Gastroesophageal sphincter (tissue), 3 donors: ENCODE results near the gene INSYN2A.

Experiments
- POLR2A ChIP-seq, 2 donors: fragments of 450-650 bp; IDR thresholded peaks; one replicate each; pipeline ENCODE4 v1.6.1; 2017; ENCODE audit warnings: antibody characterized with exemption in 2 of 2, mild to moderate bottlenecking in 2 of 2, moderate library complexity in 1 of 2
- TF ChIP-seq, protein P1 (sequence below), 4 experiments: fragments of 200-600 bp in 2 of 4; fragments of 450-650 bp in 2 of 4; sonication (generic) in 1 of 4; IDR thresholded peaks; one replicate each; pipeline ENCODE4 v1.5.1; 2017 to 2019; ENCODE audit warnings: antibody characterized with exemption in 4 of 4, mild to moderate bottlenecking in 2 of 4, moderate library complexity in 2 of 4

DNA sequence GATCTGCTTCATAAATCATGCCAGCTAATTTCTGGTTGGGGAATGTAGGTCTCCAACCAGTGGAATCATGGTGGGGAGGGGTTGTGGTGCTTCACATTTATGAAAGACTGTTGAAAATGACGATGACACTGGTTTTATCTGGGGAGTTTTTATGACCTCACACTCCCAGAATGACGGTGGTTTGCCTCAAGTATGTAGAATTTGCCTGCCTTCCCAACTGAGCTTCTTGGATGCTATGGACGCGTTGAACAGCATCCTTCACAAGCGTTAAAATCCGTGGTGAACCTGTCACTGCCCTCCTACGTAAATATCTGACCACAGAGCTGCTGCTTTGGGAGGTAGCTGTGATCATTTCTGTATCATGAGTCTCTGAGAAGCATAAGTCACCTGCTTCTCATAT lies 3.3 kb downstream of the INSYN2A start:
- TF ChIP-seq, protein P1, sequence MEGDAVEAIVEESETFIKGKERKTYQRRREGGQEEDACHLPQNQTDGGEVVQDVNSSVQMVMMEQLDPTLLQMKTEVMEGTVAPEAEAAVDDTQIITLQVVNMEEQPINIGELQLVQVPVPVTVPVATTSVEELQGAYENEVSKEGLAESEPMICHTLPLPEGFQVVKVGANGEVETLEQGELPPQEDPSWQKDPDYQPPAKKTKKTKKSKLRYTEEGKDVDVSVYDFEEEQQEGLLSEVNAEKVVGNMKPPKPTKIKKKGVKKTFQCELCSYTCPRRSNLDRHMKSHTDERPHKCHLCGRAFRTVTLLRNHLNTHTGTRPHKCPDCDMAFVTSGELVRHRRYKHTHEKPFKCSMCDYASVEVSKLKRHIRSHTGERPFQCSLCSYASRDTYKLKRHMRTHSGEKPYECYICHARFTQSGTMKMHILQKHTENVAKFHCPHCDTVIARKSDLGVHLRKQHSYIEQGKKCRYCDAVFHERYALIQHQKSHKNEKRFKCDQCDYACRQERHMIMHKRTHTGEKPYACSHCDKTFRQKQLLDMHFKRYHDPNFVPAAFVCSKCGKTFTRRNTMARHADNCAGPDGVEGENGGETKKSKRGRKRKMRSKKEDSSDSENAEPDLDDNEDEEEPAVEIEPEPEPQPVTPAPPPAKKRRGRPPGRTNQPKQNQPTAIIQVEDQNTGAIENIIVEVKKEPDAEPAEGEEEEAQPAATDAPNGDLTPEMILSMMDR (IDR thresholded peaks at IDR 0.05): no peak
- no peak for TF ChIP-seq POLR2A (IDR thresholded peaks at IDR 0.05)
